IMR-90 (cell line): ENCODE measurements around the gene ZNF473. TPM values are rescaled to one million over a fixed set of nuclear protein-coding genes. Genes with fewer than 3 reads are reported as not detected.

ENCODE experiments used
- polyA plus RNA-seq, 3 experiments: library from polyadenylated mRNA; depleted of rRNA; stranded (reverse); fragments of >200 nt; gene quantifications; 2 replicates each; pipeline ENCODE4 v1.2.3, GENCODE V29; 2012; ENCODE audit warnings: low replicate concordance in 1 of 3
- total RNA-seq: library from RNA; depleted of rRNA; stranded (reverse); fragments of >200 nt; gene quantifications from 2 replicates; pipeline ENCODE4 v1.2.3, GENCODE V29; 2012; rRNA removed

Gene ZNF473
- total and polyA plus RNA-seq, 2 of the 4 experiments (the other 2 are of a cell fraction): 4.5 to 13.3 TPM

Other genes with a start within 250 kb of the ZNF473 start
- 10.6 and 14.3 TPM in 2 replicates for gene FUZ, start 212.7 kb upstream of the ZNF473 start, total RNA-seq
- 10.4 and 12.1 TPM in 2 replicates for gene FUZ, start 212.7 kb upstream of the ZNF473 start, polyA plus RNA-seq (2012; rRNA removed)
- gene MED25, start 207.7 kb upstream of the ZNF473 start, total RNA-seq: 4.7 and 5.3 TPM in 2 replicates
- gene MED25, start 207.7 kb upstream of the ZNF473 start, polyA plus RNA-seq (2012; rRNA removed): 37.0 and 38.5 TPM in 2 replicates
- 34.4 and 36.1 TPM in 2 replicates for gene PTOV1, start 174.8 kb upstream of the ZNF473 start, total RNA-seq
- gene PTOV1, start 174.8 kb upstream of the ZNF473 start, polyA plus RNA-seq (2012; rRNA removed): 106 and 107 TPM in 2 replicates
- 10.6 and 14.2 TPM in 2 replicates for gene PNKP, start 158.4 kb upstream of the ZNF473 start, total RNA-seq
- 25.0 and 33.0 TPM in 2 replicates for gene PNKP, start 158.4 kb upstream of the ZNF473 start, polyA plus RNA-seq (2012; rRNA removed)
- gene AKT1S1, start 148.7 kb upstream of the ZNF473 start, total RNA-seq: 3.6 and 5.0 TPM in 2 replicates
- gene AKT1S1, start 148.7 kb upstream of the ZNF473 start, polyA plus RNA-seq (2012; rRNA removed): 54.4 and 68.7 TPM in 2 replicates
- 1.1 and 1.4 TPM in 2 replicates for gene TBC1D17, start 148.3 kb upstream of the ZNF473 start, total RNA-seq
- 26.8 and 27.8 TPM in 2 replicates for gene TBC1D17, start 148.3 kb upstream of the ZNF473 start, polyA plus RNA-seq (2012; rRNA removed)
- under 0.01 and 0.36 TPM in 2 replicates for gene IL4I1, start 129.1 kb upstream of the ZNF473 start, total RNA-seq
- 0.27 and 0.31 TPM in 2 replicates for gene IL4I1, start 129.1 kb upstream of the ZNF473 start, polyA plus RNA-seq (2012; rRNA removed)
- 2.7 and 3.3 TPM in 2 replicates for gene ATF5, start 96.8 kb upstream of the ZNF473 start, total RNA-seq
- 13.3 and 15.7 TPM in 2 replicates for gene ATF5, start 96.8 kb upstream of the ZNF473 start, polyA plus RNA-seq (2012; rRNA removed)
- 21.3 and 26.4 TPM in 2 replicates for gene NUP62, start 96.5 kb upstream of the ZNF473 start, total RNA-seq
- gene NUP62, start 96.5 kb upstream of the ZNF473 start, polyA plus RNA-seq (2012; rRNA removed): 29.7 and 32.4 TPM in 2 replicates
- not detected in 2 replicates for gene SIGLEC11, start 64.8 kb upstream of the ZNF473 start, total RNA-seq
- gene SIGLEC11, start 64.8 kb upstream of the ZNF473 start, polyA plus RNA-seq (2012; rRNA removed): not detected in 2 replicates
- gene VRK3, start 633 bp upstream of the ZNF473 start, total RNA-seq: 20.6 and 28.7 TPM in 2 replicates
- 27.9 and 35.8 TPM in 2 replicates for gene VRK3, start 633 bp upstream of the ZNF473 start, polyA plus RNA-seq (2012; rRNA removed)
- not detected in 2 replicates for gene IZUMO2, start 137.3 kb downstream of the ZNF473 start, total RNA-seq
- gene IZUMO2, start 137.3 kb downstream of the ZNF473 start, polyA plus RNA-seq (2012; rRNA removed): not detected in 2 replicates
- gene MYH14, start 177.6 kb downstream of the ZNF473 start, total RNA-seq: not detected in 2 replicates
- gene MYH14, start 177.6 kb downstream of the ZNF473 start, polyA plus RNA-seq (2012; rRNA removed): not detected in 2 replicates